GM18861 (cell line): ENCODE measurements around the gene CCDC102A.

Experiments used
- ATAC-seq: cut with Tn5 transposase; IDR thresholded peaks from one replicate; pipeline ENCODE4 v1.9.1; 2021; ENCODE audit not compliant: unreplicated experiment

CCDC102A gene

DNA sequence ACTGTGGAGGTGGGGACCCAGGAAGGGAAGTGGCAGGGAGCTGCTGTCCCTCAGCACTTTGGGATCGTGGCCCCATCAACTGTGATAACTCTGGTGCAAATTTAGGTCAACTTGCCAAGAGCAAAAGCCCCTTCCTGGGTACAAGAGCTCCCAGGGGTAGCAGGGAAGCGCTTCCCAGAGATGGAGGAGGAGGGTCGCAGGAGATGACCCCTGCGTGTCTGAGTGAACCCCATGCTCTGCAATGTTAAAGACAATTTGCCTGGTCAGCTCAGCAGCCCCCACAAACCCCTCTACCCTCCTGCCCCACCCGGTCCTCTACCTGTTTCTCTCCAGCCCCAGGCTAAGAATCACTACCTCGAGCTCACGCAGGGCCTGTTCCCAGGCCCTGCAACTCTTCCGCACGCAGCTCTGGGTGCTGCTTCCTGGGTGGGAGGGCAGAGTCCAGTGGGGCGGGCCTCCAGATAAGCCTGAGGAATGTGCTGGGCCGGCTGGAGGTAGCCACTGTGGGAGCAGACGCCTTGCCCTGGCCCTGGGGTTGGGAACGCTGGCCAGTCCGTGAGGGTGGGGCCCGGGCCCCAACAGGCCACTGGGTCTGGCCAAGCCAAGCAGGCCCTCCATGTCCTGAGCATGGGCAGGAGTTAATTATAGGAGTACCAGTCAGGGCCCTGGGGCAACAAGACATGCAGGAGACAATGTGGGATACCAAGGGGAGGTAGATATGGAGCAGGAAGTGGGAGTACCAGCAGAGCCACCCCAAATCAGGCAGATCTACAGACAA, 56.2 kb downstream of the CCDC102A start:
- no peak for ATAC-seq

DNA sequence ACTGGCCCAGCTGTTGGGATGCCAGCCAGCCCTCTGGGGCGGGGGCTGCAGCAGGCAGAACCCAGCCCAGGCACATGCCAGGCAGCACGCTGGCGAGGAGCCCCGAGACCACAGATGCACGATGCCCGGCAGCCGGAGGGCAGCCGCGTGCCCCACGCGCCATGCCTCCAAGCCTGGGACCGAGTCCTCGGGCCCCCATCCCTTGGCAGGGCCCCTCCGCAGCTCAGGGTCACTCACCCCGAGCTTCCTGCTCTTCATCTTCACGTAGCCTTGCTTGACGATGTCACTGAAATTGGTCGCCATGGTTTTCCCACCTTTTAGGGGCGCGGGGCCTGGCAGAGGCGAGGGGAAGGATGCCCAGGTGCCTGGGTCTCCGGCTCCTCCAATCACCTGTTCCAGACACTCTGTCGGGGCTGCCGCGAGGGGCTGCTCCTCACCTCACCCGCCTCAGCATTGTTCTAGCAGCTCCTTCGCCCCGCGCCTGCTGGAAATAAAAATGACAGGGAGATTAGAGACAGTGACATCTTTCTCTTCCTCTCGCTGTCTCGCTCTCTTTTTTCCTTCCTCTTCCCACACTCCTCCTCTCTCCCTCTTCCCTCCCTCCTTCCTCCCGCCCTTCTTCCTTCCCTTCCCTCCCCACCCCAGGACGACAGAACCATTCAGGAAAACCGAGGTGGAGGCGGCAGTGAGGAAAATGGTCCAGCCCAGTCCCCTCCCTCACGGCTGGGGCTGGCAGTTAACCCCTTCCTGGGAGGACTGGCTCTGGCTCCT, 57.0 kb downstream of the CCDC102A start:
- ATAC-seq, result no peak

GRCh38 chr16:57478396-57479204, 57.8 kb downstream of the CCDC102A start:
- ATAC-seq, result no peak

- no peak for ATAC-seq
These were observed 58.7 kb downstream of the CCDC102A start for GRCh38 chr16:57477531-57478202.

- ATAC-seq, result no peak
These were observed 59.6 kb downstream of the CCDC102A start for GRCh38 chr16:57476546-57477410.

DNA sequence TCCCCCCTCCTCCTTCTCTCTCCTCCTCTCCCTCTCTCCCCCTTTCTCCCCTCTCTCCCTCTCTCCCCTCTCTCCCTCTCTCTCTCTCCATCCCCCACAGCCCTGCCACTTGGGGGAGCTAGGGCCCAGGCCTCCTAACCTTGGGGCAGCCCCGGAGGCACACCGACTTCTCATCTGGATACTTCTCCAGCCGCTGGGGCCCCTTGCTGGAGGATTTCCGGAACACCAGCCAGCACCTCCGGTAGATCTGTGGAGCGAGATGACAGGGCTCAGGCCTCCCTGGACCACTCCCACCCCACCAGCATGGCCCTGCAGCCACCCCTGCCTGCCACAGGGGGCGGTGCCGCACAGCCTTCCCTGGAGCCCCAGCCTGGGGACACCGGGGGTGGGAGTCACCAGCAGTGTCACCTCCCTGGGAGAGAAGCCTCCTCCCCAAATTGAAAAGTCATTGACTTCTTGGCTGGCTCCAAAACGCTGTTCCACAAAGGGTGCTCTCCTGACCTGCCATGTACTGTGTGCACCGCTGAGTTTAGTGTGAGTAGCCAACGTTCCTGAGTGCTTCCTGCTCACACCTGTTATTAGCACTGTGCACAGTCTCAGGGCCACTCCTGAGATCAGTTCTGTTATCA, 60.5 kb downstream of the CCDC102A start:
- peak; percentile 91 for ATAC-seq

GRCh38 chr16:57474671-57475661, 61.4 kb downstream of the CCDC102A start:
- ATAC-seq, result no peak

GRCh38 chr16:57473906-57474305, 62.5 kb downstream of the CCDC102A start:
- no peak for ATAC-seq

- no peak for ATAC-seq
These were observed 63.1 kb downstream of the CCDC102A start for GRCh38 chr16:57473176-57473840.

DNA sequence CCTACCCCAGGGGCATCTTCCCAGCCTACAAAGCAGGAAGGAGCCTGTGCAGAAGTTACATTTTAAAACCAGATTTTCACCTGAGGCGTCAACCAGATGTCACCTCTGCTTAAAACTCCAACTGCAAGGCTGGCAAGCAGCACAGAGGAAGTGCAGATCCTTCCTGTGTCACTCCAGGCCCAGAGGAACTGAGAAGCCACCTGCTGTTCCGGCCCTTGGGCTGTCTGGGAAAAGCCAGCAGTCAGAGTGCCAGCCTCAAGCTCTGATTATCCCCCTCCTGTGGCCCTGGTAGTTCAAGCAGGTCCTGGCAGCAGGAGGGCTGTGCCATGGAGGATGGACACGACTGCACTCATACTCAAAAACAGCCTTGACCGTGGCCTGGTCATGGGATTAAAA, 63.7 kb downstream of the CCDC102A start:
- ATAC-seq, result no peak

- no peak for ATAC-seq
These were observed 64.3 kb downstream of the CCDC102A start for GRCh38 chr16:57471852-57472664.

- no peak for ATAC-seq
These were observed 65.2 kb downstream of the CCDC102A start for GRCh38 chr16:57471209-57471608.

- ATAC-seq, result no peak
These were observed 65.7 kb downstream of the CCDC102A start for GRCh38 chr16:57470711-57471110.

GRCh38 chr16:57469917-57470470, 66.4 kb downstream of the CCDC102A start:
- ATAC-seq, result no peak

DNA sequence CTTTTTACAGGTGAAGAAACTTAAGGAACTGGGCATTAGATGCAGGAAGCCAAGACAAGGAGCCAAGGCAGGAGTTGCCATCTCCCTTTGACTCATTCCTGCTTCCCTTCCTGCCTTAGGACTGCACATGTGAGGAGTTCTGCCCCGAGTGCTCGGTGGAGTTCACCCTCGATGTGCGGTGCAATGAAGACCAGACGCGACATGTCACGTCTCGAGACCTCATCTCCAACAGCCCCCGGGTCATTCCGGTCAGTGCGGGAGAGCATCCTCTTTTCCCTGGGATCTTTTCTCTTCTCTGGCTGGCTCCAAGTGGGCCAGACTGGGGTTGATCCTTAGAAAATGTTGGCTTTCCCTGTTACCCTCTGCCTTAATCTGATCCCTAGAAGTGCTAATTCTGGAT, 67.3 kb downstream of the CCDC102A start:
- no peak for ATAC-seq

DNA sequence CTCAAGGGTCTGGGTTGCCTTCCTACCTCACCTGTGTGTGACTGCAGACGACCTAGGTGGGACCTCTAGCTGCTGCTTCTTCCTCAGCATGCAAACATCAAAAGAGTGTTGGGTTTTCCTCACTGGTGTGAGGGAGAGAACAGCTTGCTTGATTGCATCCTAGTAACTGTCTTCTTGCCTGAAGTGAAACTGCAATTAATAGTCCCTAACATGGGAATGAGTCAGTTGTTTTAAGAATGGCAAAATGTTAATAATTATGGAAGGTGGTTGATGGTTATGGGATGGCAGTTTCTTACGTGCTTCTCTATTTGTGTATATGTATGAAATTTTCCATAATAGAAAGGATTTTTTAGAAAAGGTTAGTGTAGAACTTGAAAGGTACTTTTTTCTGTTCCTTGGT, 68.0 kb downstream of the CCDC102A start:
- no peak for ATAC-seq

- no peak for ATAC-seq
These were observed 71.8 kb downstream of the CCDC102A start for GRCh38 chr16:57464523-57464922.
